NCI-H146 treated with DMSO at 0.1 percent for 48 hours (cell line): ENCODE results near the gene INTS15.

Source experiments
- DNase-seq: peaks from one replicate; lab custom pipeline; 2025; ENCODE audit not compliant: unreplicated experiment; lab: John Stamatoyannopoulos, UW

INTS15 gene

GRCh38 chr7:6589829-6590644 lies at the start of gene INTS15:
INTS15 (plus strand) TSS chr7:6590021; CDS start chr7:6590284, 263 bp downstream.
- peak; percentile 28 for DNase-seq

DNA sequence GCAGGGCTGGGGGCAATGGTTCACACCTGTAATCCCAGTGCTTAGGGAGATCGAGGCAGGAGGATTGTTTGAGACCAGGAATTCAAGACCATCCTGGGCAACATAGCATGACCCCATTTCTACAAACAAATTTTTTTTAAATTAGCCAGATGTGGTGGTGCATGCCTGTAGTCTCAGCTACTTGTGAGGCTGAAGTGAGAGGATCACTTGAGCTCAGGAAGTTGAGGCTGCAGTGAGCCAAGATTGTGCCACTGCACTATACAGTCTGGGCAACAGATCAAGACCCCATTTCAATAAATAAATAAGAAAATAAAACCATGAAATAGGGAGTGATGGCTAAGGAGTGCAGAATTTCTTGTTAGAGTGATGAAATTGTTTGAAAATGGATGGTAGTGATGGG lies 47.5 kb upstream of the INTS15 start:
- DNase-seq: no peak

DNA sequence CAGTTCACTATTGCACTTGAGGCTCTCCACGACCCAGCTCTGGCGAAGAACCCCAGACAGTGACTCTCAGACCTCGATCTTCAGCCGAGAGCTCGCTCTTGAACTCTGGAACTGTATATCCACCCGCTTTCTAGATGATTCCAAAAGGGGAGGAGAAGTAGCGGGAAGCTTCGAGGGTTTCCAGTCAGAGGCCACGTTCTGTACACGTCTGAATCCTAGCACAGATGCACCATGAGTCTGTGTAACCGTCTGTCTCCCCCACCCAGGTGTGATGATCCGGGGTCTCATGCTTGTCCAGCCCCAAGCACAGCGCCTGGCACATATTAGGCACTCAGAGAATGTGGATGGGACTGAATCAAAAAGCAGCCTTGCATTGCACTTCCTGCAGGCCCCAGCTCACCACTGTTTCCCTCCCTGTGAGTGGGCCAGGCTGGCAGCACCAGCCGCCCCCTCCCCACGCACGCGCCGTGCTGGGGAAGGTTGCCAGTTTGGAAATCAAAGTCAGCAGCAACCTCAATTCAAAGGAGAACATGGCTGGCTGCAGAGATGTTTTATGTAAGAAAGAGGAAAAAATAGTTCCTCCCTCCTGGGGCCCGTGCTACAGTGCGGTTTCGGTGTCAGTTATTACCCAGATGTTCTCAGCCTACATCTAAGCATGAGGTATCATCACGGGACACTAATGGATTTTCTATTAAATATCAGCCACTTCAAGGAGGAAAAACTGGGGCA lies 44.3 kb upstream of the INTS15 start:
- DNase-seq: no peak

GRCh38 chr7:6546498-6547251 lies 43.1 kb upstream of the INTS15 start:
- no peak for DNase-seq

- no peak for DNase-seq
These were observed 42.4 kb upstream of the INTS15 start for GRCh38 chr7:6547400-6547799.

DNA sequence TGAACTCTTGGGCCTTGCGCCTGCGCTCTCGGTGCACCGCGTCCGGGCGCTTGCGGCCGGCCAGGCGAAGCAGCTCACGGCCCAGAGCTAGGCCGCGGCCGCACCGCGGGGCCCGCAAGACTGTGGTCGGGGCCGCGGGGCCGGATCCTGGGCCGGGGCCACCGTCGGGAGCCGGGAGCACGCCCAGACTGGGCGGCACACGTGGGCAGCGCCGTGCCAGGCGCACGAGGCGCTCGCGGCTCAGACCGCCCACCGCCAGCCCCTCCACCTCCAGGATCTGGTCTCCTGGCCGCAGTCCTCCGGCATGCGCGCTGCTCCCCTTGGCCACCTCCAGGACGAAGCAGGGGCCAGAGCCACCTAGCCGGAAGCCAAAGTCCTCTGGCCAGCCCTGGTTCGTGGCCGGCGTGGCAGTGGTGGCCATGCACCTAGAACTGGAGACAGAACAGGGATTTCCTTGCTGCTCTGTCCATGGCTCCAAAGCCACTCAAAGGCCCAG lies 38.8 kb upstream of the INTS15 start, which contains the start of gene GRID2IP:
Gene GRID2IP (minus strand): TSS at position 446 of the 496 bp plus-strand sequence. CDS start 25 bp downstream, at position 421.
- no peak for DNase-seq

DNA sequence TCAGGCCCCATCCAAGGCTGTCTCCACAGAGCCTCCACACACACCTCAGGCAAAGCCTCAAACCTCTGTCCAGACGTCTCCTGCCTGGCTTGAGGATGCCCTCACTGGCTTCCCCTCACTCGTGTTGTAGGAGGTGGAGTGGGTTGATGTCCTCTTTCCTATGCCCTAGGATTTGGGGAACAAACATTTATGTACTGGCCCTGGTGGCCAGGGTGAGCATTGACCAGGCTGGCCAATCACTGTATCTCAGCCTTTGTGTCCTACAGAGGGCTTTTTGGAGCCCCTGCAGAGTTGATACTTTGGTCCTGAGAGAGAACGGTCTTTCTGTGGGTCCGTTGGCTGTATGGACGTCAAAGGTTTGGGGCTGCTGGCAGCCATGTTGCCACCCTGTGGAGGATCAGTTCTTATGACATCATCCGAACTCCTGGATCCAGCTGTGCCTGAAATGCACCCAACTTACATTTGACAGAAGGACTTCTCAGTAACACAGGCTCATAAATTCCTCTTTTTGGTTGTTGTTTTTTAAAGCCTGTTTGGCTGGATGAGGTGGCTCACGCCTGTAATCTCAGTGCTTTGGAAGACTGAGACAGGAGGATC lies 36.3 kb upstream of the INTS15 start:
- DNase-seq: no peak

DNA sequence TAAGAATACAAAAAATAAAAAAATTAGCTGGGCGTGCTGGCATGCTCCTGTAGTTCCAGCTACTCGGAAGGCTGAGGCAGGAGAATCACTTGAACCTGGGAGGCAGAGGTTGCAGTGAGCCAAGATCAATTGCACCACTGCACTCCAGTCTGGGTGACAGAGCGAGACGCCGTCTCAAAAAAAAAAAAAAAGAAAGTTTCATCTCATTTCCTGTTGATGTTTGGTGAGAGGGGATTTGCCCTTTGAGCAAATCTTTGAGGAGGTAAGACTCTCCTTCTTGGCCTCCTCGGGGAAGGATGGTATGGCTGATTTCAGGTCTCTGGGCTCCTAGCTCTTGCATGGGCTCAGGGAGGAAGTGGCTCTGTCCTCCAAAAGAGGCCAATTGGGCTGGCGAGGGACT lies 35.0 kb upstream of the INTS15 start:
- DNase-seq: no peak

GRCh38 chr7:6556196-6556595 lies 33.6 kb upstream of the INTS15 start:
- no peak for DNase-seq

DNA sequence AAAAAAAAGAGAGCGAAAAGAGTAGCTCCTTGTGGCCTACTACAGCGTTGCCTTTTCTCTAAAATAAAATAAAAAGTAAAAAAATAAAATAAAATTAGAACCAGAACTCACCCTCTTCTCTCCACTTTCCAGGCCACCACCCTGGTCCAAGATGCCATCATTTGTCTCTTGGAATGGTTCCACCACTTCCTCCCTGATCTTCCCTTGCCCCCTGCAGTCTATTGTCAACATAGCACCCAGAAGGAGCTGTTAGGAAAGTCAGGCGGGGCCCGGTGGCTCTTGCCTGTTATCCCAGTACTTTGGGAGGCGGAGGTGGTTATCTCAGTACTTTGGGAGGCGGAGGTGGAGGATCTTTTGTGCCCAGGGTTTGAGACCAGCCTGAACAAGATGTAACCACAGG lies 31.0 kb upstream of the INTS15 start:
- no peak for DNase-seq

DNA sequence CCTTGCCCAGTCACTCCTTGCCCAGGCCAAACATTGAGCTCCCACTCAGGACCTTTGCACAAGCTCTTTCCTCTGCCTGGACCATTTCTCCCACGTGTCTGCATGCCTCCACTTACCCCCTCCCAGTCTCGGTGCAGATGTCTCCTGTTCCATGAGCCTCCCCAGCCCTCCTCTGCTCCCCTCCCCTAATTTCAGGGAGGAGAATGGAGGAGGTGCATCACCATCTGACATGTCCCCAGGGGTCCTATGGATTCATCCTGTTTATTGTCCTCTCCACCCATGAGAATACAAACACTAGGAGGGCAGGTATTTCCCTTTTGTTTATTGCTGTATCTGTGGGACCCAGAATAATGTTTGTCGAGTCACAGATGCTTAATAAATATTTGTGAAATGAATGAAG lies 29.9 kb upstream of the INTS15 start:
- no peak for DNase-seq

DNA sequence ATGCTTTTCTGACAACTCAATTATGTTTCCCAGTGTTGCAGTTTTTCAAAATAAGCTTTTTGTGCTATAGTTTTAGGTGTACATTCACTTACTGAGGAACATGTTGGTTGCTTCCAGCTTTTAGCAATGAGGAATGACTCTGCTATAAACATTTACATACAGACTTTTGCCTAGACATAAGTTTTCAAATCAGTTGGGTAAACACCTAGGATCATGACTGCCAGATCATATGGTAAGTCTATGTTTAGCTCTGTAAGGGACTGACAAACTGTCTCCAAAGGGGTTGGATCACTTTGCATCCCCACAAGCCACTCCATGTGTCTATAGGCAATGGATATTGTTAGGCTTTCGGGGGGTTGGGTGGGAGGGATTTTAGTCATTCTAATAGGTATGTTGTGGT lies 27.7 kb upstream of the INTS15 start:
- DNase-seq: no peak

DNA sequence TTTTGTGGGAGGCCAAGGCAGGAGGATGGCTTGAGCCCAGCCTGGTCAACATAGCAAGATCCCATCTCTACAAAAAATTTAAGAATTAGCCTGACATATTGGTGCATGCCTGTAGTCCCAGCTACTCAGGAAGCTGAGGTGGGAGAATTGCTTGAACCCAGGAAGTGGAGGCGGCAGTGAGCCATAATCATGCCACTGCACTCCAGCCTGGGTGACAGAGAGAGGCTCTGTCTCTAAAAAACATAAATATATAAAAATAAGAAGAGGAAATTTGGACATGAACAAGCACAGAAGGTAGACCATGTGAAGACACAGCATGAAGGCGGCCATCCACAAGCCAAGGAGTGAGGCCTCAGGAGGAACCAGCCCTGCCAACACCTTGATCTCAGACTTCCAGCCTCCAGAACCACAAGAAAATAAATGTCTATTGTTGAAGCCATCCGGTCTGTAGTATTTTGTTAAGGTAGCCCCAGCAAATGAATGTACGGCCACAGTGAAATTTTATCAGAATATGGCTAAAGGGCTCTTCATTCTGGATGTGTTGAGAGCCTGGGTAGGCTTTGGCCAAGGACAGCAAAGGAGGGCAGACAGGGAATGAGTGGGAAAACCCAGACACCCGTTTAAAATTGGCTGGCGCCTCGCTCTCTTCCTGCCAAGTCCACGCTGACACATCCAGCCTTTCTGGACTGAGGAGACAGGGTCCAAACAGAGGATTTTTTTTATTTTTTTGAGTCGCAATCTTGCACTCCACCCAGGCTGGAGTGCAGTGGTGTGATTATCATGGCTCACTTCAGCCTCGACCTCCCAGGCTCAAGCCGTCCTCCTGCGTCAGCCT lies 25.7 kb upstream of the INTS15 start:
- no peak for DNase-seq

DNA sequence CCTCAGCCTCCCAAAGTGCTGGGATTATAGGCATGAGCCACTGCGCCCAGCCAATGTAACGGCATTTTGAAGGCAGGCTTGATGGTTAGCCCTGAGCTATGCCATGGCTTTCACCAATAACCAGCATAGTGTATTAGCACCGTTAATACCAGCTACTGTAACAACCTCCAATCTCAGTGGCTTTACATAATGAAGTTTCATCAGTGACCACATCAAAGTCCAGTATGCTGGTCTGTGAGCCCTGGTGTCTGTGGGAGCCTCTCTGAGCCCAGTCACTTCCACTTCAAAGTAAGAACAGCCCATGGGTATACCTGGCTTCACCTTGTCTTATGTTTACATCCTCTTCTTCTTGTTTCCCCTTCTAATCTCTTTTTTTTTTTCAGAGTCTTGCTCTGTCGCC lies 24.2 kb upstream of the INTS15 start:
- DNase-seq: no peak

DNA sequence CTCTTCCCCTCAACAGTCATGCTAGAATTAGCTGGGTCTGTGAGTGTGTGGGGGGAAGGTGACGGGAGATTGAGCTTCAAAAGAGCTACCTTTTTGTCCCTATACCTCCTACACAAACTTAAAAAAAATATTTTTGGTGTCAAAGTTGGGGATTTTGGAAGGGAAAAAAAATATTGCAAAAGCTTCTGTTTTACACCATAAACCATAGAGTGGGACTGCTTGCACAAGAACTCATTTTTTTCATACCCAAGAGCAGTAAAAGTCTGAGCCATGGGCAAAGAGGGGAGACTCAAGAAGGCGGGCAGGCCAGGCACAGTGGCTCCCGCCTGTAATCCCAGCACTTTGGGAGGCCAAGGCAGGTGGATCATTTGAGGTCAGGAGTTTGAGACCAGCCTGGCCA lies 21.9 kb upstream of the INTS15 start:
- DNase-seq: no peak

GRCh38 chr7:6571160-6571779 lies 18.6 kb upstream of the INTS15 start:
- no peak for DNase-seq

DNA sequence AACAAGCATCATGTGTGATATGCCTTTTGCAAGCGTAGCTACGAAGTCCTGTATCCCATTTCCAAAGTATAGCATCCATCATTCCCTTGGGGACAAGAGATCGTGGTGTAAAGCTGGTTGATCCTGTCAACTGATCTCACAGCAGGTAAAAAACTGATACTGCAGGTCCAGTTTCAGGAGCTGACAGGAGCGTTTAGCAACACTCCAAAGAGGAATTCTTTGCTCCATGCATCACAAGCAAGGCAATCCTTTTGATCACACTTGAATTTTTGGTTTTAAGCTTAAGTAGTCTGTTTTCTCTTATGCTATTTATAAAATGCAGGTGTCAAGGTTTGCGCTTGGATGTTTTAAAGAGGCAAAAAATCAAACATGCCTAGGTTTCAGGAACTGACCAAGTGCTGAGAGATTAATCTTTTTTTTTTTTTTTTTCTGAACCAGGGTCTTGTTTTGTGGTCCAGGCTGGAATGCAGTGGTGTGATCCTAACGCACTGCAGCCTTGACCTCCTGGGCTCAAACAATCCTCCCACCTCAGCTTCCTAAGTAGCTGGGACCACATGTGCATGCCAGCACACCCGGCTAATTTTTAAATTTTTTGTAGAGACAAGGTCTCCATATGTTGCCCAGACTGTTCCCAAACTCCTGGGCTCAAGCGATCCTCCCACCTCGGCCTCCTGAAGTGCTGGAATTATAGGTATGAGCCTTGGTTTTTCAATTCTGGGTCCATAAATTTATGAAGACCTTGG lies 14.4 kb upstream of the INTS15 start:
- no peak for DNase-seq

DNA sequence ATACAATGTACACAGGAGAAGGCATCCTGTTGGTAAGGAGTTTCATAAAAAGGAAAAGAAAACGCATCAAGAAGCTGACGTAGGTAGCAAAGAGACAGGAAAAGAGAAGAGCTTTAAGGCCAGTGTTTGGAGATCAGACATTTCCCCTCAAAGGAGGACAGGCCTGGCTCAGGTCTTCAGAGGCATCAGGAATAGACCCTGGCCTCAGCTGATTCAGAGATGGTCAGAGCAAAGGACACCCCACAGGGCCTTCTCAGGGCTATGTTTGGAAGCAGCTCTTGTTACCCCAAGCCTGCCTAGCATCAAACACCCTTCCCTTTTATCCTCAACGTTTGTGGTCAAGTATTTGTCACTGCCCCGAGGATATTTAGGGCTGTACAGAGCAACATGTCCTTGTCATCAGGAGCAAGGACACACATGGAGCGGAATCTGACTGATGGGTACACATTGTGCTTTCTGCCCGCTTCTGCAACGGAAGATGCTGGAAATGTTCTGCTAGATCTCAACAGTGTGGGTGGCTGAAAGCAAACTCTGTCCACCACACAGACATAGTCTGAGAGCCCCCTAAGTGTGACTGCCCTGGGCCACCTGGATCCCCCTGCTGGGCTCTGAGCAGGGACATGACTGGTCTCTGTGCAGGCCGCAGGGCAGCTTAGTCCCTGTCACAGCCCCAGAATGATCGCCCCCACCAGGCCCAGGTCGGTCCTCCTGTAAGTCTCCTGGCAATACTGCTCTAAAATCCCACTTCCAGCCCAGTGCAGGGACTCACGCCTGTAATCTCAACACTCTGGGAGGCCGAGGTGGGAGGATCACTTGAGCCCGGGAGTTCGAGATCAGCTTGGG lies 13.6 kb upstream of the INTS15 start:
- no peak for DNase-seq
